GM12892 (cell line): ENCODE results near the gene ADAMTSL3.
"Not testable (repeated sequence)": the region's sequence is repeated elsewhere in the genome, so short reads cannot be mapped to it uniquely, and the experiment has no call there.

Source experiments
- DNase-seq: peaks from one replicate; pipeline ENCODE4 v3.0.0; 2011; ENCODE audit not compliant: insufficient read length
- FAIRE-seq: peaks from 2 replicates; lab custom pipeline; 2011; peaks lifted over from hg19 to GRCh38; lab: Jason Lieb, UNC
- POLR2A ChIP-seq: IDR thresholded peaks from 2 replicates; pipeline ENCODE4 v1.6.1; 2011; ENCODE audit warnings: low read depth, low read length, control low read depth
- POLR2AphosphoS5 ChIP-seq: IDR thresholded peaks from 2 replicates; pipeline ENCODE4 v1.6.1; 2011; ENCODE audit warnings: low read depth, low read length, control low read depth
- TAF1 ChIP-seq: IDR thresholded peaks from 2 replicates; pipeline ENCODE4 v1.6.1; 2011; ENCODE audit warnings: low read depth, mild to moderate bottlenecking, control low read depth, low read length, borderline replicate concordance

Gene ADAMTSL3

GRCh38 chr15:84081391-84082168, 427.7 kb downstream of the ADAMTSL3 start:
- FAIRE-seq, result no peak
- DNase-seq, result no peak
- TF ChIP-seq POLR2AphosphoS5 (no peak), POLR2A (no peak), TAF1 (no peak)

GRCh38 chr15:84082739-84083138, 428.8 kb downstream of the ADAMTSL3 start:
- no peak for FAIRE-seq
- TF ChIP-seq TAF1, result no peak
- TF ChIP-seq POLR2AphosphoS5, result no peak
- no peak for TF ChIP-seq POLR2A
- DNase-seq, result no peak

GRCh38 chr15:84086071-84086470, 432.1 kb downstream of the ADAMTSL3 start:
- FAIRE-seq, DNase-seq: not testable (repeated sequence)
